Mucosa of rectum (tissue), 2 donors: ENCODE results near the gene RNLS.
"Not testable (repeated sequence)": the region's sequence is repeated elsewhere in the genome, so short reads cannot be mapped to it uniquely, and the experiment has no call there.

Experiments used
- H3K27ac ChIP-seq, 2 donors: one replicate each; pipeline ENCODE4 v1.7.0; 2013; ENCODE audit warnings: inconsistent platforms in 2 of 2, low read depth in 2 of 2, low read length in 2 of 2
- H3K27me3 ChIP-seq, 2 donors: one replicate each; pipeline ENCODE4 v1.7.0; 2013; ENCODE audit warnings: low read length in 2 of 2; ENCODE audit not compliant: control insufficient read depth in 2 of 2, insufficient read depth in 2 of 2
- H3K36me3 ChIP-seq, 2 donors: one replicate each; pipeline ENCODE4 v1.7.0; 2013; ENCODE audit warnings: low read length in 2 of 2; ENCODE audit not compliant: control insufficient read depth in 2 of 2, insufficient read depth in 2 of 2
- H3K4me1 ChIP-seq, 2 donors: one replicate each; pipeline ENCODE4 v1.7.0; 2013; ENCODE audit warnings: low read length in 2 of 2, mild to moderate bottlenecking in 1 of 2; ENCODE audit not compliant: control insufficient read depth in 2 of 2, insufficient read depth in 2 of 2
- H3K4me3 ChIP-seq, 2 donors: one replicate each; pipeline ENCODE4 v1.7.0; 2013; ENCODE audit warnings: low read length in 2 of 2
- H3K9ac ChIP-seq, 2 donors: one replicate each; pipeline ENCODE4 v1.7.0; 2013; ENCODE audit warnings: low read length in 2 of 2, low read depth in 1 of 2, mild to moderate bottlenecking in 1 of 2
- H3K9me3 ChIP-seq, 2 donors: one replicate each; pipeline ENCODE4 v1.7.0; 2013; ENCODE audit warnings: low read length in 2 of 2; ENCODE audit not compliant: control insufficient read depth in 2 of 2
- donor health status: healthy.
- donor health status: Normal muscosa, but diverticular disease.

The RNLS gene

DNA sequence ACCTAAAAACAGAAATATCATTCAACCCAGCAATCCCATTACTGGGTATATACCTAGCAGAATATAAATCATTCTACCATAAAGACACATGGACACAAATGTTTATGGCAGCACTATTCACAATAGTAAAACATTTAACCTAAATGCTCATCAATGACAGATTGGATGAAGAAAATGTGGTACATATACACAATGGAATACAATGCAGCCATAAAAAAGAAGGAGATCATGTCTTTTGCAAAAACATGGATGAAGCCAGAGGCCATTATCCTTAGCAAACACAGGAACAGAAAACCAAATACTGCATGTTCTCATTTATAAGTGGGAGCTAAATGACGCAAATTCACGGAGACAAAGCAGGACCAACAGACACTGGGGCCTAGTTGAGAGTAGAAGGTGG lies 96.3 kb downstream of the RNLS start:
- H3K27ac ChIP-seq, H3K36me3 ChIP-seq, H3K4me3 ChIP-seq, H3K27me3 ChIP-seq, H3K9me3 ChIP-seq, H3K4me1 ChIP-seq, H3K9ac ChIP-seq: not testable (repeated sequence)

- H3K4me1 ChIP-seq = no peaks in the 10 kb centered on the region
- H3K27ac ChIP-seq = no peak overlapping the region
- H3K9ac ChIP-seq = no peak overlapping the region
- H3K27me3 ChIP-seq = no peaks in the 10 kb centered on the region
- no peak overlapping the region for H3K4me3 ChIP-seq
- H3K36me3 ChIP-seq = no peaks in the 10 kb centered on the region
- no peaks in the 10 kb centered on the region for H3K9me3 ChIP-seq
Observed at GRCh38 chr10:88482220-88482619, 100.9 kb downstream of the RNLS start.

GRCh38 chr10:88478256-88478655 lies 104.9 kb downstream of the RNLS start:
- Histone ChIP-seq H3K4me3 (no peak overlapping the region), H3K9me3 (no peaks in the 10 kb centered on the region), H3K27ac (no peak overlapping the region), H3K9ac (no peak overlapping the region), H3K27me3 (no peaks in the 10 kb centered on the region), H3K4me1 (no peaks in the 10 kb centered on the region), H3K36me3 (no peaks in the 10 kb centered on the region)

DNA sequence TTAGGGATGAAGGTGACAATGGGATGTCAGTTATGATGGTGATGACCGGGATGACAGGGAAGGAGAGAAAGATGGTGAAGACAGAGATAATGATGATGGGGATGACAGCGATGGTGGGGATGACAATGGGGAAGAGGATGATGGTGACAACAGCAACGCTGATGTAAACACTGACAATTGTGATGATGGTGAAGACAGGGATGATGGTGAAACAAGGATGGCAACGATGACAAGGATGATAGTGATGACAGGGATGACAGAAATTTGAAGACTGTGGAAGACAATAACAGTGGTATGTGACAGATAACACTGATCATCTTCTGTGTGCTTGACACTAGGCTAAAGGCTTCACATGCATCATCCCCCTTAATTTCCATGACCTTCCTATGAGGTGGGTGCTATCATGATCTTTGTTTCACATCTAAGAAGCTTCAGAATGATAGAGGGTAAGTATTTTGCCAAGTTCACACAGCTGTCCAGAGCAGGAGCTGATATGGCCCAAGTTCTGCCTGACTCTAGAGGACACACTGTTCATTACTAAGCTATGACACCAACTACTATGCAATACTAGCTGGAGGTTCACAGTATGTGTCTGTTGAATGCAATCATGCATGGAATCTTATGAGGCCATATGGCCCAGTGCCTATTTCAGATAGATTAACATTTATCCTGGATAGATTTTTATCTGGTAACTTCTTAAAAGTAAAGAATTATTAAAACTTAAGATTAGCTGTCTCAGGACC lies 105.6 kb downstream of the RNLS start:
- Histone ChIP-seq H3K9ac (no peak overlapping the region), H3K4me1 (no peaks in the 10 kb centered on the region), H3K9me3 (no peaks in the 10 kb centered on the region), H3K27me3 (no peaks in the 10 kb centered on the region), H3K36me3 (no peaks in the 10 kb centered on the region), H3K27ac (no peak overlapping the region), H3K4me3 (no peak overlapping the region)

GRCh38 chr10:88474884-88475844 lies 108.0 kb downstream of the RNLS start:
- Histone ChIP-seq H3K4me1 (no peaks in the 10 kb centered on the region), H3K27ac (no peak overlapping the region), H3K9ac (no peak overlapping the region), H3K36me3 (no peaks in the 10 kb centered on the region), H3K27me3 (no peaks in the 10 kb centered on the region), H3K9me3 (no peaks in the 10 kb centered on the region), H3K4me3 (no peak overlapping the region)

GRCh38 chr10:88473989-88474883 lies 108.9 kb downstream of the RNLS start:
- H3K4me3 ChIP-seq = no peak overlapping the region
- no peaks in the 10 kb centered on the region for H3K36me3 ChIP-seq
- no peaks in the 10 kb centered on the region for H3K9me3 ChIP-seq
- no peak overlapping the region for H3K9ac ChIP-seq
- H3K27me3 ChIP-seq = no peaks in the 10 kb centered on the region
- no peaks in the 10 kb centered on the region for H3K4me1 ChIP-seq
- no peak overlapping the region for H3K27ac ChIP-seq

GRCh38 chr10:88472540-88472939 lies 110.6 kb downstream of the RNLS start:
- H3K9ac ChIP-seq = no peak overlapping the region
- no peaks in the 10 kb centered on the region for H3K4me1 ChIP-seq
- H3K36me3 ChIP-seq = no peaks in the 10 kb centered on the region
- H3K4me3 ChIP-seq = no peak overlapping the region
- H3K27ac ChIP-seq = no peak overlapping the region
- no peaks in the 10 kb centered on the region for H3K27me3 ChIP-seq
- no peaks in the 10 kb centered on the region for H3K9me3 ChIP-seq

DNA sequence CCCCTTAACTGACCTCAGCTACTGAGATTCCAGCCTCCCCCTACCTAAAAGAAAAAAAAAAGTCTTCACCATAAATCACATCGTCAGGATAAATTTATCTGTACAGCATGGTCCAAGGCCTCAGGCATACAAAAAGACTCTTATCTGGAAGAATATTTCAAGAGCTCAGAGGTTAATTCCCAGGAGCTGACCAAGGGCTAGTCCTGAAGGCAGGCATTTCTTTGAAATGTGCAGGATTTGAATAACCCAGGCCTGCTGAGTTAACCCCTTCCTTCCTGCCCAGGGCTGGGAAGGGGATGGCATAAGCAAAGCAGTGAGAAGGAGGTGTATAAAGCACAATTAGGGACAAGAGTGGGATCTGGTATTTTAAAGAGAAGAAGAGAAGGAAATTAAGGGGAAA lies 111.2 kb downstream of the RNLS start:
- Histone ChIP-seq H3K36me3 (no peaks in the 10 kb centered on the region), H3K27ac (no peak overlapping the region), H3K27me3 (no peaks in the 10 kb centered on the region)

GRCh38 chr10:88467835-88468485 lies 115.2 kb downstream of the RNLS start:
- Histone ChIP-seq H3K36me3 (no peaks in the 10 kb centered on the region), H3K27me3 (no peaks in the 10 kb centered on the region), H3K9me3 (no peaks in the 10 kb centered on the region), H3K9ac (no peak overlapping the region), H3K27ac (no peak overlapping the region), H3K4me1 (no peaks in the 10 kb centered on the region), H3K4me3 (no peak overlapping the region)

More for the DNA sequence above, 111.2 kb downstream of the RNLS start:
- H3K9ac ChIP-seq = no peak overlapping the region
- H3K4me1 ChIP-seq = no peaks in the 10 kb centered on the region
- no peak overlapping the region for H3K4me3 ChIP-seq
- H3K9me3 ChIP-seq = no peaks in the 10 kb centered on the region
